DOHH2 (cell line): ENCODE results near the gene TMEM53.

Experiments
- EZH2phosphoT487 ChIP-seq: fragments of 200-600 bp; sonication (generic); IDR thresholded peaks from 2 replicates; pipeline ENCODE4 v1.6.1; 2017; ENCODE audit warnings: borderline replicate concordance, mild to moderate bottlenecking, antibody characterized with exemption, low read length, moderate library complexity, mixed read lengths
- TF ChIP-seq, protein P1 (sequence below): fragments of 200-600 bp; sonication (generic); IDR thresholded peaks from one replicate; pipeline ENCODE4 v1.5.1; 2014; ENCODE audit warnings: antibody characterized with exemption, mild to moderate bottlenecking, low read depth, low read length; ENCODE audit not compliant: poor library complexity, severe bottlenecking

DNA sequence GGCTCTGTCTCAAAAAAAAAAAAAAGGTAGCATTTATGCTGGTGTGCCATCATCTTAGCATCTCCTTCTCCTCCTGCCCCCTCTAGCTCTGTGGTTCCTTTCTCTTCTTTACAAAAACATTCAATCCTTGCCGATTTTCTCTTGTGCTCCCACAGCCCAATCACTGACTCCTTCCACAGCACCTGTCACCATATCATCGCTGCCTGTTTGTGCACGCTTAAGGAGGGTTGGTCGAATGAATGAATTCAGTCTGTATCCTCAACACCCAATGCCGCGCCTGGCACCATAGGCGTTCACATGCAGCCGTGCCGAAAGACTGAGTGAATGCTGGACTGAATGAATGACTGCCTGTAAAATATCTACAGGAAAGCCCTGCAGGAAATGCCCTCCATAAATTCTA, 48.8 kb upstream of the TMEM53 start:
- TF ChIP-seq, protein P1, sequence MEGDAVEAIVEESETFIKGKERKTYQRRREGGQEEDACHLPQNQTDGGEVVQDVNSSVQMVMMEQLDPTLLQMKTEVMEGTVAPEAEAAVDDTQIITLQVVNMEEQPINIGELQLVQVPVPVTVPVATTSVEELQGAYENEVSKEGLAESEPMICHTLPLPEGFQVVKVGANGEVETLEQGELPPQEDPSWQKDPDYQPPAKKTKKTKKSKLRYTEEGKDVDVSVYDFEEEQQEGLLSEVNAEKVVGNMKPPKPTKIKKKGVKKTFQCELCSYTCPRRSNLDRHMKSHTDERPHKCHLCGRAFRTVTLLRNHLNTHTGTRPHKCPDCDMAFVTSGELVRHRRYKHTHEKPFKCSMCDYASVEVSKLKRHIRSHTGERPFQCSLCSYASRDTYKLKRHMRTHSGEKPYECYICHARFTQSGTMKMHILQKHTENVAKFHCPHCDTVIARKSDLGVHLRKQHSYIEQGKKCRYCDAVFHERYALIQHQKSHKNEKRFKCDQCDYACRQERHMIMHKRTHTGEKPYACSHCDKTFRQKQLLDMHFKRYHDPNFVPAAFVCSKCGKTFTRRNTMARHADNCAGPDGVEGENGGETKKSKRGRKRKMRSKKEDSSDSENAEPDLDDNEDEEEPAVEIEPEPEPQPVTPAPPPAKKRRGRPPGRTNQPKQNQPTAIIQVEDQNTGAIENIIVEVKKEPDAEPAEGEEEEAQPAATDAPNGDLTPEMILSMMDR, result no peak
- no peak for TF ChIP-seq EZH2phosphoT487
